GM18511 (cell line): Measurements from ENCODE around the gene ATP2B2.

Experiments
- ATAC-seq: cut with Tn5 transposase; IDR thresholded peaks from one replicate; pipeline ENCODE4 v1.9.1; 2021; ENCODE audit warnings: mild to moderate bottlenecking, moderate library complexity; ENCODE audit not compliant: unreplicated experiment

ATP2B2 gene

DNA sequence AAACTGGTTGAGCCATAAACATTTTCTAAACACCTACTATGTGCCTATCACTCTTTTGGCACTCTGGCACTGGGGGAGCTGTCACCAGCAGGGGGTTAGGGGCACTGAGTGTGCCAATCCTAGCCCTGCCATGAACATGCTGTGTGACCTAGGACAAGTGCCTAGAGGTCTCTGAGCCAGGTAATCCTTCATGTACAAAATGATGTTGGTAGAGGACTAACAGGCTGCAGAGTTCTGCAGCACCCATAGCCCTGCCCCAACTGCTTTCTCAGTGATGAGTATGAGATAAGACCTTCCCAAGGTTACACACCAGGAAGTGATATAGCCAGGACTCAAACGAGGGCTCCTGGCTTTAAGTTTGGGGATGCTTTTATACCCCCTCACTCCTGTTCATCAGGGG is 99.6 kb downstream of the ATP2B2 start:
- no peak for ATAC-seq

DNA sequence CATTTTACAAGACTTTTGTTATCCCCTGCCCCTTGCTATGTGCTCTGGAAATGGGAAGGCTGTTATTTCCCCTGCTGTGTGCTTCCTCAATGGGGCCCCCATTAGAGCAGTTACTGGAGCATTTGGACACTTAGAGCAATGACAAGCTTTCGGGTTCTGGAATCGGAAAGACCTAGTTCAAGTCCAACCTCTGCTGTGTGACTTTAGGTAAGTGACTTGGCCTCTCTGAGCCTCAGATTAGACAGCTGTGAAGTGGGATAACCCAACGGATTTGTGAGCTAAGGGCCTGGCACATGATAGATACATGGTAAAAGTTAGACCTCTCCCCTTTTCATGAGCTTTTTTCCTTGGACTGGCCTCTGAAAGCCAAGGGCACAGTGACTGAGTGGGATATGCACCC is 100.5 kb downstream of the ATP2B2 start:
- no peak for ATAC-seq

DNA sequence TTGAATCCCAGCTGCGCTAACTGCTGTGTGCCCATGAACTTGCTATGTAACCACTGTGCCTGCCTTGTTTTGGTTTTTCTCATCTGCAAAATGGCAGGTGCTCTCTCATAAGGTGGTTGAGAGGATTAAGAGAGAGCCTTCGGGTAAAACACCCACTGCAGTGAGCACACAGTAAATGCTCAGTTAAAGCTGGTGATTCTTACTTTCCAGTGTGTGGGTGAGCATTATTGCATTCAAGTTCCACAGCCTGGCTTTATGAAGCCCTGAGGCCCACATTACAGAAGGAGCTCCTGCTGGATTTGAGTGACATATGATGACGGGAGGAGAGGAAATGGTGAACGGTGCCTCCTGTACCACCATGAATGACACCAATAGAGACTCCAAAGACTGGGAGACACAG is 101.0 kb downstream of the ATP2B2 start:
- no peak for ATAC-seq

- ATAC-seq: no peak
Measured at GRCh38 chr3:10401990-10402761, 103.2 kb downstream of the ATP2B2 start.

DNA sequence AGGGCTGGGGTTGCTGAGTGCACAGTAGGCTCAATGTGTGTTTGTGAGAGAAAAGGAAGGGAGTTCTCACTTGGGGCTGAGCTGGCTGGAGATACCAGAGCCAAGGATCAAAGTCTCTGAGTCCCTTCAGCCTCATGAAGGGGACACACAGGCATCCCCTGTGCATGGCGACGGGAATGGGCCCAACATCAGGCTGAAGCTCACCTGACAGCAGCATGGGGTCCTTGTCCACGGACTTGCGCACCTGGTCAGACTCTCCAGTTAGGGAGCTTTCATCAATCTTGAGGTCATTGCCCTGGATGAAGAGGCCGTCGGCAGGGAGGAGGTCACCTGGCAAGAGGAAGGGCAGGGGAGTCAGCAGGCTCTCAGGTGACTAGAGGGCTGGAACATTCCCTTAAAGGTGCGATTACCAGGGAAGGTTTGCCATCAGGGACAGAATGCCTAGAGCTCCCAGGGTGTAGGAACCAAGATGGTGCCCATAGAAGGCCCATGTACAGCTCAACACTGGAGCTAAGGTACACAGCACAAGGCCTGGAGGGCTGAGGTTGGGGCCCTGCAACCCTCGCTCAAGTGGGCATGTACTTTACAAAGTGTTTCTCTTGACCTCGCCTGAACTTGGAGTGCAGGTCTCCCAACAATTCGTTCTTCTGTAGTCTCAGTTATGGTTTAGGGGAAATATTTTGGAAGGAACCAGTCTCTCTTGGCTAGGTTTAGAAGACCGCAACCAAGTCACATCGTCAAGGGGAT is 104.5 kb downstream of the ATP2B2 start:
- ATAC-seq: no peak

DNA sequence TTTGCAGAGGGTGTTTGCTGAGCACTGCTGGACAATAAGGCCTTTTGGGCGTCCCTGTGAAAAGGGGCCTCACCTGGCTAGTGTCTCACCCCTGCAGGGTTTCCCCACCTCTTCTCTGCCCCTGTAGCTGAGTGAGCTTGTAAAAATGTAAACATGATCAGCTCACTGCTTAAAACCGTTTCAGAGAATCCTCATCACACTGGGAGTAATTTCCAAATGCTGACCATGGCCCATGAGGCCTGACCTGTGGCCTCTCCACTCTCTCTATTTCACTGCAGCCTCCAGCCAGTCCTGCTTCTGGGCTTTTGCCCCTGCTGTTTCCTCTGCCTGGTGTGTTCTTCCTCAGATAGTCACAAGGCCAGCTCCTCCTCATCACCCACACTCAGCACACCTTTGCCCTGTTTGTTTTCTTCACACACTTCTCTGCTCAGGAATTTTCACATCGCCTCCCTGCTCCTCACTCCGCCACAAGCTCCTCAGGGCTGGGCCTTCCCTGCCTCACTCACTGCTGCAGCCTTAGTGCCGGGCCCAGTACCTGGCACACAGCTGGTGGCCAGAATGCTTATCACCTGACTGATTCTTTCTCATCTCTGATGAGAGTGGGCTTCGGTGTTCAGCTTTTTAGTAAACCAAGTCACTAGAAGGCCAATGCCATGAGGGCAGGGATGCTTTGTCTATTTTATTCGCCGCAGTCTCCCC is 105.2 kb downstream of the ATP2B2 start:
- ATAC-seq: no peak

DNA sequence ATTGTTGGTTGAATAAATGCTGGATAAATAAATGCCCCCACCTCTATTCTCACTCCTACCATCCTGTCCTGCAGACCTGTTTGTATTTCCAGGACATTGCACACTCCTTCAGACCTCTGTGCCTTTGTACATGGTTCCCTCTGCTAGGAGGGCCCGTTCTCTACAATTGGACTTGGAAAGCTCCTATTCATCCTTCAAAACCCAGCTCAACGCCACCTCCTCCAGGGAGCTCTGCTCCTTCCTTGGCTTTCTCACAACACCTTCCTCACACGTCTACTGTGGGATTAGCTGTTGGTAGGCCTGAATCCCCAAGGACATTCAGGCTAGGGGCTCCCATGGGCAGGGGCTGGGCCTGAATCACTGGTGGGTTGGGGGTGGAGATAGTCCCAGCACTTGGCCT is 105.8 kb downstream of the ATP2B2 start:
- no peak for ATAC-seq

DNA sequence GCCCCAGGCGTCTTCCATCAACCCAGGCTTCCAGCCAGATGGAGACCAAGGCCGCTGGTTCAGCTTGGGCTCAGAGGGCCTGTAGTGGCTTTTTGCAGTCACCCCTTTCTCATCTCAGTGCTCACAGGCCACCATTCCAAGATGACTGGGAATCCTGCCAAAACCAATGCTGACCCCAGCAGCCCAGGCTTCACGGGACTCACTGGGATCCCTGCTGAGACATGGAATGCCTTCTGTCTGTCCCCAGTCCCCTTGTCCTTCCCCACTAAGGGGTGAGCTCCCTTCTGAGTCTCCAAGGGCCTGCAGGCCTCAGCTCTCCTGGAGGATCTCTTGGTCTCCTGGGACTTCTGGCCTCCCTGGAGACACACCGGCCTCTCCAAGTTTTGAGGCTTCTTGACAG is 107.0 kb downstream of the ATP2B2 start:
- no peak for ATAC-seq

DNA sequence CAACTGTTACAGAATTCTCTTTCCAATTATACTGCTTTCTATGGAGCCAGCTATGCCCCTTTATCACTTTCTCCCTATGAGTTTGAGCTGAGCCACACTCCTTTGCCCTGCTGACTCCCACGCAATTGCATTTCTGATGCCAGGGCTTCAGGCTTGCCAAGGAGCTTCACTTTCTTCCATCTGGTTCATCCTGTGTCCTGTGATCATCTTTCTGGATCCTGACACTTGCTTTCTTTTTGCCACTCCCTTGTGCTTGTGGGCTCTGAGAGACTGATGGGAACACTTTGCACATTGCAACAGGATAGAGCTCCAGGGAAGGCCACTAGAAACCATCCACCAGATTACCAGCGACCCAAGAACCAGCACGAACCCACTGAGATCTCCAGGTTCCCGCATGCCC is 107.5 kb downstream of the ATP2B2 start:
- ATAC-seq: no peak

DNA sequence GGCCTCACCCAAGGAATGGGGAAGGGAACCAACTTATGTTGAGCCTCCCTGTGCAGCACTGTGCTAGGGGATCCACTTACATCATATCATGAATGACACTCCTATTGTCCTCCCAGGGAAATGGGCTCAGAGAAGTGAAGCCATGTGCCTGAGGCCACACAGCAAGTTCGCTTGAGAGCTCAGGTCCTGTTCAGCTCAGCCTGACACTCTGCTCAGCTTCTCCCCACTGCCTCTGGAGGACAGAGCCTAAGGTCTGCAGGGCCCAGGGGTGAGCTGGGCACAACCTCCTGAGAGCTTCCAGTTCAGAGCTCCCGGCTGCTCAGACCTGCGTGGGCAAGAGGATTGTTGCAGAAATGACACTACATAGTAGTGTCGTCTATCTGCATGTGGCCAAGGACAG is 108.5 kb downstream of the ATP2B2 start:
- ATAC-seq: no peak

DNA sequence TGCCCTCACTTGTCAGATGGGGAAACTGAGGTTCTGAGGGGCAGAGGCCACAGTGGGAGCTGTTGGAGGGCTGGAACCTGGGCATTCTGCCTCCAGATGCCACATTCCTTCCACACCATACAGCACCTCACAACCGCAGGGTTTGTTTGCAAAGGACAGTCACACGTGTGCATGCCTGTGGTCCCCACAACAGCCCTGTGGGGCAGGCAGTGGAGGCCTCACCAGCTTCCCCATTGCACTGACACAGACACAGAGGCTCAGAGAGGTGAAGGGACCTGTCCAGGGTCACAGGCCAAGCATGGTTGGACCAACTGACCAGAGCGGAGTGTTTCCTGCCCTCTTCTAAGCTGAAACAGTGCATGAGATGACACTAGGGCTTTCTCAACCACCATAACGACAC is 109.3 kb downstream of the ATP2B2 start:
- ATAC-seq: no peak

DNA sequence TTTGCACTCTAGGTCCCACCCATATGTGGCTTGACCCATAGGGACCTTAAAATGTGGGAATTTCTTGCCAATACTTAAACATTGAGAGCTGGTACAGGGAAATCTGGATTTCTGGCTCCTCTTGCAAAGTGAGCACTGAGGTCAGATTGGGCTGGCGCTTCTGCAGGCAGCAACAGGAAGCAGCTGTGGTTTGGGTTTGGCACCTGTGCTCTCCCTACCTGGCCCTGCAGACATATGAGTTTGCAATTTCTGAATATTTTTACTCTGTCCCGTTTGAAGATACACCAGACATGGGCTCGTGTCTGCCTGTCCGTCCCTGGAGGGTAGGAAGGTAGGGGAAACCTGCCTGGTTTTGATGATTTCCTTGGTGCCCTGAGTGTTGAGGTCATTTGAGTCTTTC is 109.7 kb downstream of the ATP2B2 start:
- no peak for ATAC-seq

DNA sequence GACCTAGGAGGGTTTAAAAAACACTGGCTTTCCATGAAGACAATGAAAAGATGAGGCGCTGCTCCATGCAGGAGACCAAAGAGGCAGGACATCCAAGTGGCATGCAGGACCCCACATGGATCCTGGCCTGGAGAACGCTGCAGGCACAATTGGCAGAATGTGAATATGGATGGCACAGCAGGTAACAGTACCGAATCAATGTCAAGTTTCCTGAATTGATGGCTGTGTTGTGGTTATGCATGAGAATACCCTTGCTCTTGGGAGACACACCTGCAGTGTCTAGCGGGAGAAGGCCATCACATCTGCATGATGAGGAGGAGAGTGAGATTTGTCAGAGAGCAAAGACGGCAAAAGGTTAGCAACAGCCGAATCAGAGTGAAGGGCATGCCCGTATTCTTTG is 110.2 kb downstream of the ATP2B2 start:
- ATAC-seq: no peak

DNA sequence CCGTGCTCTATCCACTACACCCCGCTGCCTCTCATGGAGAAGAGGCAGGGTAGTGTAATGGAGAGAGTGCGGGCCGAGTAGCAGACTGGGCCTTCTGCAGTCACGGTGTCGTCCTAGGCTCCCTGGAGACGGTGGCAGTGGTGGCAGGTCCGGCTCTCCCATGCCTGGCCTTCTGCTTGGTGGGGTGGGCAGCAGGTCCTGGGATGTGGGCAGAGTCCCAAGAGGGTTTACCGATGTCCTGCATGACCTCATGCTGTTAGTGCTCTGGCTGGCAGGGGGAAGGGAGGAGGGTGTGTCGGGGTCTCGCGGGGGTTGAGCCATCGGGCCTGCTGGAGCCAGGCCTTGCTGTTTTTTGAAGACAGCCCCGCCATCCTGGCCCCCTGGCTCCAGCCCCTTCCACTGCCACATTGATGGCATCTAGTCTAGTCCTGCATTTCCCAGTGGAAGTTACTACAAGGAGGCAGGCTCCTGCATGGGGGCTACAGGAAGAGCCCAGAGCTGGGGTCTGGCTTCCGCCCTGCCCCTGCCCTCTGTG is 110.8 kb downstream of the ATP2B2 start:
- no peak for ATAC-seq

DNA sequence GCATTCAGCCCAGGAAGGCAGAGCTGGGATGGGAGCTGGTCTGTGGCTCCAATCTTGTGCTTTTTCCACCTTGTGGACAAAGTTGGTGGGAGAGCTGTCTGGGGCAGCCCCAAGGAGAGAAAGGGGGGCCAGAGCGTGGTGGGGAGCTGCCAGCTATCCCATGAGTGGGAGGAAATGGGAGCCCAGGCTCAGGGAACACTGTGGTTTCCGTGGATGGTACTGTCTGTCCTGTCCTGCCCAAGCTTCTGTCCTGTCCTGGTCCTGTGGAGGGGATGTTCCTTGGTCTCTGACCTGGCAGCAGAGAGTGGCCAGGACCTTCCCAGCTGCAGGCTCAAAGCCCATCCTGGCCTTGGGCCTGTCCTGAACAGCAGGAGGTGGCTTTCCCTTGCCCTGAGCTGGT is 111.9 kb downstream of the ATP2B2 start:
- no peak for ATAC-seq

- ATAC-seq: no peak
Measured at GRCh38 chr3:10392906-10393461, 112.4 kb downstream of the ATP2B2 start.

DNA sequence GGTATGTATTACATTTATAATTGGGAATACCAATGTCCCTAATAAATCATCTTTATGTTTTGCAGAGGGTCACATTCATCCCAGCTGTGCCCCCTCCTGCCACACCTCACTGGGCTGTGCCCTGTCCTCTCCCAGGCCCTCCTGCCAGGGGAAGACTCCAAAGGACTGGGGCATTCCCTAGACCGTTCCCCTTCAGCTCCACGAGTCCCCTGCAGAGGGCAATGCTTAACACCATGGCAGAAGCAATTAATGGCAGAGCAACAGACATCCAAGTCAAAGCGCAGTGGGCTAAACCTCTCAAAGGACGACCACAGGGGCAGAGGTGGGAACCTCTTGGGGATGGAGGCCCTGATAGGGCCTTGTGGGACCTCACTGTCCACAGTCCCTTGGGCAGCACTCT is 113.1 kb downstream of the ATP2B2 start:
- no peak for ATAC-seq

- no peak for ATAC-seq
Measured at GRCh38 chr3:10391391-10391790, 114.0 kb downstream of the ATP2B2 start.

GRCh38 chr3:10390641-10391373 is 114.6 kb downstream of the ATP2B2 start:
- no peak for ATAC-seq

- ATAC-seq: peak; percentile 91
Measured at GRCh38 chr3:10389995-10390394, 115.4 kb downstream of the ATP2B2 start.

DNA sequence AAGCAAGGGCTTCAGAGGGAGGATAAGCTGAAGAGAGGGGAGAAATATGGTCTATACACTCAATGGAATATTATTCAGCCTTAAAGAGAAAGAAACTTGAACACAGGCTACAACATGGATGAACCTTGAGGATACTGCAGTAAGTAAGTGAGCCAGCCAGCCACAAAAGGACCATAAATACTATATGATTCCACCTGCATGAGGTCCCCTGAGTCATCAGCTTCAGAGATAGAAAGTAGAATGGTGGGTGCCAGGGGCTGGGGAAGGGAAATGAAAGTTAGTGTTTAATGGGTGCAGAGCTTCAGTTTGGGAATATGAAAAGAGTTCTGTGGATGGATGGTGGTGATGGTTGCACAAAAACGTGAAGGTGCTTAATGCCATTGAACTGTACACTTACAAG is 116.0 kb downstream of the ATP2B2 start:
- peak; percentile 58 for ATAC-seq
